ENCODE results near the gene GFPT2.

DNA sequence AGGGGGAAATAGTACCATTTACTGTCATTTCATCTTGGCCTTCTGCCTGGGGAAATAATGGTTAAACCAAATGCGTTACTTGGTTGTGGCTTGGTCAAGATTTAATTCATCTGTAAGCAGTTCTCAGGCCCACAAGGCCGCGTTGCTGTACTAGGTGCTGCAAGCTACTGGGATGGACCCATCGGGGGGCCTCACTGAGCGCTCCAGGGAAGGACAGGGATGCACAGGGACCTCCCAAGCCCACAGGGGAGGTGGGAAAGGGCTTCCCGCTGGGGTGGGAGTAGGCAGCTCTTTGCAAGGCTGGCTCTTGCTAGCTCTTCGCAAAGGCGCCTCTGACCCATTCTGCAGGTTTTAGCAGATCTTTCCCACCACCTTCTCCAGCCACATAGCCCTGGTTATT lies 8.0 kb downstream of the GFPT2 start:
- no peak for TF ChIP-seq CTCF (IDR thresholded peaks at IDR 0.05)
- TF ChIP-seq SMC3 (IDR thresholded peaks at IDR 0.05) = no peak
- TF ChIP-seq EP300 (IDR thresholded peaks at IDR 0.05) = no peak
- no peak for TF ChIP-seq NFE2L2 (conservative IDR thresholded peaks at IDR 0.05; ENCODE audit: low read length)
- TF ChIP-seq ZC3H11A (IDR thresholded peaks at IDR 0.05) = no peak
- no peak for TF ChIP-seq BHLHE40 (IDR thresholded peaks at IDR 0.05; ENCODE audit: low read depth, low read length)
- TF ChIP-seq POLR2A (IDR thresholded peaks at IDR 0.05; ENCODE audit: low read length) = no peak
- no peak for TF ChIP-seq JUNB (IDR thresholded peaks at IDR 0.05)
- TF ChIP-seq FOSL2 (IDR thresholded peaks at IDR 0.05) = no peak
- TF ChIP-seq FOSL2 (CRISPR knock-in tag; IDR thresholded peaks at IDR 0.05) = no peak
- no peak for TF ChIP-seq TFCP2L1 (CRISPR knock-in tag; IDR thresholded peaks at IDR 0.05)
- TF ChIP-seq MAZ (IDR thresholded peaks at IDR 0.05; ENCODE audit: borderline replicate concordance, low read depth, low read length) = no peak
- no peak for TF ChIP-seq MAX (IDR thresholded peaks at IDR 0.05)
- TF ChIP-seq PHF8 (IDR thresholded peaks at IDR 0.05; ENCODE audit: borderline replicate concordance, low read depth) = no peak
- TF ChIP-seq ESRRA (IDR thresholded peaks at IDR 0.05; ENCODE audit: borderline replicate concordance, low read length) = no peak
